GM21619 (cell line): ENCODE data around the gene EXOC1L.

Experiments used
- ATAC-seq: cut with Tn5 transposase; IDR thresholded peaks from one replicate; pipeline ENCODE4 v1.9.1; 2021; ENCODE audit not compliant: unreplicated experiment

Gene EXOC1L, protein sequence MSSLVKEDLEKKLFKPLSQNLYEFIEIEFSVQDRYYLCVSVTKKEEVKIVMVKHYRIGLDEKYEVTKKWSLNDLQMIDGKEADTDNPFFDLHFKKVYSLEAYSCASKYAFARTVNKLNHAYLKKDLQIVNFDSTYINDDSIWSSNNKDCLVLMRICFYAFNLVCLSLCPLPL

DNA sequence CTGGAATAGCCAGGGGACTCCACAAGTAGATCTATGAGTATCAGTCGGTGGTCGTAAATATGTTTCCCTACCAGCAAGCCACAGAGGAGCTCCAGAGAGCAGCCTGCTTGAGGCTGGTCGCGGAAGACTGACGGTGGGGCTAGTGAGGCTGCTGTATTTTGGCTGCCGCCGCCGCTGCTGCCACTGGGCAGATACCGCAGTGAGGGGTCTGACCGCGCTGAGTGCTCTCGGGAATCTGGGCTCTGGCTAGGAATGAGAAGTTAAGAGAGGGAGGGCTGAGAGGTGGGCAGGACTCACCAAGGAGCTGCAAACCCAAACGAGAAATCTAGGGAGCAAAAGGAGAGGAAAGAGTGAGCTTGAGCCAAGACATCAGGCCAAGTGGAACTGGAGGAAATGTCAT is at the start of gene EXOC1L:
Gene EXOC1L, plus strand, starts transcription at position 157 of the 400 bp plus-strand sequence. Its CDS starts 237 bp downstream, at position 394.
- no peak for ATAC-seq

DNA sequence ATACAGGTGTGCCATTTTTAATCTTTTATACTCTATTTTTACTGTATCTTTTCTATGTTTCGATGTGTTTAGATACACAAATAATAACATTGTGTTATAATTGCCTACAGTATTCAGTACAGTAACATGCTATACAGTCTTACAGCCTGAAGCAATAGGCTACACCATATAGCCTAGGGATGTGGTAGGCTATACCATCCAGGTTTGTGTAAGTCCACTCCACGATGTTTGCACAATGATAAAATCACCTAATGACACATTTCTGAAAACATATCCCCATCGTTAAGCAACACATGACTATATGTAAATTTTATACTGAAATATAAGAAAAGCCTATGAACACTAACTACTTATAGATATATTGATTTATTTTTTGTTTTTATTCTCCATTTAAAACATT is 48.9 kb upstream of the EXOC1L start:
- no peak for ATAC-seq

DNA sequence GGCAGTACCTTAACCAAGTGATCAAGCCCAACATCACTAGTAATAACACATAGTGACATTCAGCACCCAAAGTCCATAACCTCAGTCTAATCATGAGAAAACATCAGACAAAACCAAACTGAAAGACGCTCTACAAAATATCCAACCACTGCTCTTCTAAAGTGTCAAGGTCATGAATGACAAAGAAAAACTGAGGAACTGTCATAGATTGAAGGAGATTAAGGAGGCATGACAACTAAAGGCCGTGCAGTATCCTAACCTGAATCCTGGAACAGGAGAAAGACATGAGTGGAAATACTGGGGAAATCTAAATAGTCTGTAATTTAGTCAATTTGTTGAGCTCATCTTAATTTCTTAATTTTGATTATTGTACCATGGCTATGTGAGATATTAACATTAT is 38.2 kb upstream of the EXOC1L start:
- no peak for ATAC-seq

DNA sequence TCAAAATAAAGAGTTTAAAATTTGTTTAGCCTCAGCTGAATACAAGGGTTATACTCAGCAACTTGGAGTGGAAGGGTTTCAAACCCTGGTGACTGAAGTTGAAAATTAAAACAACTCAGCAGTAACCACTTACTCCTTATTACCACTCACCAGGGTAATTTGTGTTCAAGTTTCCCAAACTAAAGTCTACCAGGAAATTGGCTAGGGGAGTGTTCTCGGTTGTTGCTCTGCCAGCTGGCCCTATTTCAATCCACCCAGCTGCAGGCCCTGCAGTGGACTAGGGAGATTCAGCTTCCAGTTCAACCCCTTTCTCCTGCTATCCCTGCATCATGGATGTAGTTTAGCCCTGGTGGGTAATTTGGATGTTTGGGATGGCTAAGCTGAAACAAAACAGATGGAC is 37.8 kb upstream of the EXOC1L start:
- ATAC-seq = no peak

DNA sequence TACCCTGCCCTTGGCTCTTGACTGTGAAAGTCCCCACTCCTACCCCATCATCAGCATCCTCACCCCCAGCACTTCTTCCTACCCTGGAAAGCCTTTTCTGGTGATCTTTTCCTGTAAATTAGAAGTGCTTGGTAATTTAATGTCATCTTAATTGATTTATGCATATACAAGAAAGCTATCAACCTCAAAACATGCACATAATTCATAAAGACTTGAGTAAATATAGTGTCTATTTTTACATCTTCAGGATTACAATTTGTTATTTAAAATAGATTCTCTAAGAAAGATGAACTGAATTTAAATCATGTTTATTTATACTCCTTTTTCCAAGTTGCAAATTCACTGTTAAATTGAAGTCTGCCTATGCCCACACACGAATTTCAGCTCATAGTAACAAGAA is 36.0 kb upstream of the EXOC1L start:
- no peak for ATAC-seq

DNA sequence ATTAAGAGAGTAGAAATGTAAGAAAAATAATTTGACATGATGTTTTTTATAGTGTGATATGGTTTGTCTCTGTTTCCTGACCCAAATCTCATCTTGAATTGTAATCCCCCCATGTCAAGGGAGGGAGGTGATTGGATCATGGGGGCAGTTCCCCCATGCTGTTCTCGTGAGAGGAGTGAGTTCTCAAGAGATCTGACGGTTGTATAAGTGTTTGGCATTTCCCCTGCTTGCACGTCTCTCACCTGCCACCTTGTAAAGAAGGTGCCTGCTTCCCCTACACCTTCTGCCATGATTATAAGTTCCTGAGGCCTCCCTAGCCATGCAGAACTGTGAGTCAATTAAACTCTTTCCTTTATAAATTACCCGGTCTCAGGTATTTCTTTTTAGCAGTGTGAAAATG is 34.8 kb upstream of the EXOC1L start:
- ATAC-seq = no peak

DNA sequence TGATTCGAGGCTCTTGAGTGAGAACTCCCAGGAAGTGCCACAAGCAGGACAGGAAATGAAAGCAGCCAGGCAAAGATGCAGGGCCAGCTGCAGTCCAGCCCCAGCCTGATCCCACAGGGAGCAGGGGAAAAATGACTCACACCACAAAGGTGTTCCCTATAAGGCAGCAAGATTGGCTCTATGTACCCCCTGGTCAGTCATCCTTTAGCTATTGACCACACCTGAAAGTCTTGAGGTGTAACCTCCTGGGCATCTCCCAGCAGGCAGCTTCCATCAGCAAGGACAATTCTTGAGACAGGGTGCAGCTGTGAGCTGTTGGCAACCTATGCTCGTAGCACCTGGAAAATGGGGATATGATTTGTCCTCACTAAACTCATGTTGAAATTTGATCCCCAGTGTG is 27.9 kb upstream of the EXOC1L start:
- no peak for ATAC-seq

DNA sequence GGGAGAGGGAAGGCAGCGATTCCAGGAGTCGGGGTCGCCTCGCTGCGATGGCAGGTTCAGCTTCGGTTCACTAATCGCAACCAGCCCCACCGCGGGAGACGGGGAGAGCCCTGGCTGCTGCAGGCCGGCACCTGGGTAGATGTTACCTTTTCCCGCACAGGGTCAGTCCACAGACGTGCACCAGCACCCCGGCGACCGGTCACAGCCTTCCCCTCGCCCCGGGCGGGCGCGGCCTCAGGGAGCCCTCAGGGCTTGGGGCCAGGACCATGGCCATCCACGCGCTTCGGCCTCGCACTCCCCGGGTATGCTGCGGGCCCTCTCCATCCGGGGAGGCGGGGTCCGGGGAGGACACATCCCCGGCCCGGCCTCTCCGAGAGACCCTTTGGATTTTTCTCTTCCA is 26.1 kb upstream of the EXOC1L start:
- ATAC-seq = no peak

DNA sequence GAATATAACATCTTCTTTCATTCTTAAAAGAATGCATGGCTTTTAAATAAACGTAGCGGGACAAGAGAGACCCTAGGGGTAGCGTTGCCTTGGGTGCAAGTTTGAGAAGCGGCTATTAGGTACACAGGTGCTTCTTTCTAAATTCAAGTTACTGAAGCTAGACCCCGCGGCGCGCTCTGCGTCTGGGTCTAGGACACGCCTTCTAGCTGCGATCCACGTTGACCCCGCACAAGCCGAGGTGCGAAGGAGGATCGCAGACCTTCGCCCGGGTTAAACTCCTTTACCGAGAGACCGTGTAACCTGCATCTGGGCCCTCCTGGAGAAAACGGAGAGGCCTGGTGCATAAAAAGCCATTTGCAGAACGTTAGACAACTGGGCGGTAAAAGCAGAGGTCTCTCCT is 25.5 kb upstream of the EXOC1L start:
- no peak for ATAC-seq

DNA sequence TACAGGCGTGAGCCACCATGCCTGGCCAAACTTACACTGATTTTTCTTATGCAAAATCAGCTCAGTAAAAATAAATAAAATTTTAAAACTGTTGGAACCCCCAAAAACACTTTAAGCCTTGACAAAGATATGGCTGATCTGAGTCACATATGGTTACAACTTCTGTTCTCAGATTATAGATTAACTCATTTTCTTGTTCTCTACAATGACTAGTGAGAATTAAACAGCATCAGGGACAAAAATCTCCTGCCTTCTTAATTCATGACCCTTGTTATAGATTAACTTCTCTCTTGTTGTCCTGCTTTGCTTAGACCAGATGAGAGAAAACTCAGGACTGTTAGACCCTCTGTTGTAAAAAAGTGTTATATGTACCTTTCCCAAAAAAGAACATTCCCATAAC is 24.2 kb upstream of the EXOC1L start:
- ATAC-seq = no peak

DNA sequence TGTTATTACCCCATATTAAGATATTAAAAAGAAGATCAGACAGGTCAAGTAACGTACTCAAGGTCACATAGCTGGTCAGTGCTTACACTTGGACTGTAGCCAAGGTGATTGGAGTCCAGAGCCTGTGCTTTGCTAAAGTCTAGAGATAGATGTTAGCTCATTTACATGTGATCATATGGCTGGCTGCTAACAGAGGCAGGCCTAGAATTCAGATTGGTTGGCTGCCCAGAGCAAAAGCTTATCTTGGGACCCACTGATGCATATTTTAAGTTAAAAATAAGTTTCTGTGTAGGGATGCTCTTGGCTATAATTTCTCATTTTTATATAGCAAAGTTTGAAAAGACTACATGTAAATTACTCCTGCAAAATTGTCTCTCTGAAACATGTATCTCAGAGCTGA is 18.1 kb upstream of the EXOC1L start:
- ATAC-seq = no peak

DNA sequence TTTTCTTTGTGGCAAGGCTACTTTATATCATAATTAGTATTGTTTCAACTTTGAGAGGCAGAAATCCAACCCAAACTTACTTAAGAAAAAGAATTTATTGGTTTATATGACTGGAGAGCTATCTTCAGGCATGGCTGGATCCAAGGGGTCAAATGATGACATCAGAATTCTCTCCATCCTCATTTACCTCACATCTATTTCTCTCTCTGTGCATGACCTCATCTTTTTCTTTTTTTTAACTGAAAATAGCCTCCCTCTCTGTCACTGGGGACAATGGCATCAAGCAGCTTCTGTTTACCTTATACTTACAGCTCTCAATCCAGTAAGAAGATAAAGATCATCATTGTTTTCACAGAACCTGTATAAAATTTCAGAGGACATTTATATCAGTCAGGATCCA is 12.0 kb upstream of the EXOC1L start:
- ATAC-seq = no peak

DNA sequence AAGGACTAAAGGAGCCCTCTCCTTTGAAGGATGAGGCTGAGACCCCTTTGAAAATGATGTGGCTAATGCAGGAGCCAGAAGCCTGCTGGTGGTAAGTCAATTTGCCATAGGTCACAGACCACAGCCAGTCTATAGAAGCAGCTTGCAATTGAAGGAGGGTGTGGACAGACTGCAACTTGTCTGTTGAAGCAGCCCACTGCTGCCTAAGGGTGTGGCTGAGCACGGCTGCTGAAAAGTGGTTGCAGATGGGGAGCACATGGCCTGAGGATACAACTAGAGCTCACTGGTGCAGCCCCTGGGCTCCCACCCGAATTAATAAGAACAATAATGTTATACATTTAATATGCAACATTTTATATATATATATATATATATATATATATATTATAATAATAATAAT is 11.4 kb upstream of the EXOC1L start:
- ATAC-seq = no peak

DNA sequence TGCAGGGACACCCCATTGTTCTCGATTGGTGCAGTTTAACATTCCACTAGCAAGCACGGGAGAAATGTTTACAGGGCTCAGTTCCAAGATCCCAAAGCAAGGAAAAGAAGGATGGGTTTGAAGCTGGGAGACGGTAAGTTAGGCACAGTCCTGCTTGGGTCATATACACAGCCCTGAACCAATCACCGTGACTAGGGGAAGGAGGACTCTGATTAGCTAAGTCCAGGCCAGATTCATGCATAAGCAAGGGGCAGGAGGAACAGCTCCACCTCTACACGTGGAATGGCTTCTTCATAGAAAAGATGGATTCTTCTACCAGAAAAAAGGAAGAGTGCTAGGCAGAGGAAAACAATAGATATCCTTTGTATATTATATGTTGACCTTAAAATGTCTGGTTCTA is 11.0 kb upstream of the EXOC1L start:
- ATAC-seq = no peak

DNA sequence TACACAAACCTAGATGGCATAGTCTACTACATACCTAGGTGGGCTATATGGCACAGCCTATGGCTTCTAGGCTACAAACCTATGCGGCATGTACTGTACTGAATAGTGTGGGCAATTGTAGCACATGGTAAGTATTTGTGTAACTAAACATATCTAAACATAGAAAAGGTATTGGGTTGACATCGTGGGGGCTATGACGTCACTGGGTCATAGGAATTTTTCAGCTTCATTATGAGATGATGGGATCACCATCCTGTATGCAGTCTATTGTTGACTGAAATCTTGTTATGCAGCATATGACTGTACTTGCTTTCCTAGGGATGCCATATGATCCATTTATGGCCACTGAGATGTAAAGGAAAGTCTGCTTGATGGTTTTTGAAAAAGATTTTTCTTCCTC is 1.9 kb upstream of the EXOC1L start:
- ATAC-seq = no peak

DNA sequence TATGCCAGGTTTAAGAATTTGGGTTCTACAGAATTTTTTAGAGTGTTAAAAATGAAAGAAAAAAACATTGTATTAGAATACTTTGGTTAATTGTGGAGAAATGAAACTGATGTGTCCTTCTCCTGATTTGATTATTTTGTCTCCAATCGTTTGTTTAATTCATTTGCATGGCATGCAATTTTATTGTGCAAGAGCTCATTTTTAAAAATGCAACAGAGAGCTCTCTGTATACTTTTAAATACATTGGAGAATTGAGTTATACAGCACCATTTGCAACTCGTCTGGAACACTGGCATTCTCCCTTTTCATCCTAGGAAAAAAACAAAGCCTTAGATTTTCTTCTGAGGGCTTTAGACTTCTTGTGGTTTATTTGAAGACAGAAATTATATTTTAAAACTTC is 689 bp downstream of the EXOC1L start:
- no peak for ATAC-seq

DNA sequence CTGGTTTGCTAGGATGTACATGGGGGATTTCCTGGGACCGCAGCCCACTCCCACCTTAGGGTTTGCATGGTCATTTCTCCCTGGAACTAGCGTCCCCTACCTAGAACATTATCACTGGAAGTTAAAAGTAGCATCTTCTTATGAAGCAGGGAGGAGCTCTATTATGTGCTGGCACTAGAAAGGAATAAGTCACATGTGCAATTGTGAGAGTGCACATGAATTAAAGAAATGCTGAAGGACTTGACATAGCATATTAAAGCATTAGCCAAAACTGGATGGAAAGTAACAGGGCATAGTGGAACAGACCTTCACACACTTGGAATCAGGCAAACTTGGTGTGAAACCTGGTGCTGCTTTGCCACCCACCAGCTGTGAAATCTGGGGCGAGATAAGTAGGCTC is 2.7 kb downstream of the EXOC1L start:
- ATAC-seq = no peak

DNA sequence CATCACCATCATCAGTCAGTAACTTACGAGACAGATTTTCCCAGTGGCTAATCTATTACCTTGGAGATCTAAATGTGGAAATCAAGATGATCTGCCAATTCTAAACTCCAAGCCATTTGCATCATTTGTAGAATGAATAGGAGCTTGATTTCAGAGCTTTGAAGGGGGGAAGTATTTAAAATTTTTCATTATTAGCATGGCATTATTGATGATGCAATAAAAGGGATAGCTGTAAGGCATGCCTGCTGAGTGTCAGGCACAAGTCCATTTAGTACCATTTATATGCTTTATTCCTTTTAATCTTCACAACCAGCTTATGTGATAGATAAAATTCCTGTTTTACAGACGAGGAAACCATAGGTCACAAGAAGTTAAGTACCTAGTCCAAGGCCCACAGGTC is 5.3 kb downstream of the EXOC1L start:
- ATAC-seq = no peak

DNA sequence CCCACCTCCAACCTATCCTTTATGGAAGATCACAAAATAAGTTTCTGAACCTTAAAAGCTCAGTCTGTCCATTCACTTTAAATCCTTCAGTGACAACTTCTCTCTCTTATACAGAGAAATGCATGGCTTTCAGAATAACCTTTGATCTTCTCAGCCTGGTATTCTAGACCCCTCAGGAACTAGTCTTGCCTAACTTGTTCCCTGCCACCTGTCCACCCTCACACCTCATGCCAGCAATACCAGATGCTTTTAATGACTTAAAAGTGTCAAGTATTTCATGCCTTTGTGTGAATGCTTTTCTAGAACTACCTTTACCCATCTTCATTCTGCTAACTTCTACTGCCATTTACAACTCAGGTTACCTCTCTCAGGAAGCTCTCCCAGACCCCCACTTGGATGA is 7.4 kb downstream of the EXOC1L start:
- no peak for ATAC-seq

DNA sequence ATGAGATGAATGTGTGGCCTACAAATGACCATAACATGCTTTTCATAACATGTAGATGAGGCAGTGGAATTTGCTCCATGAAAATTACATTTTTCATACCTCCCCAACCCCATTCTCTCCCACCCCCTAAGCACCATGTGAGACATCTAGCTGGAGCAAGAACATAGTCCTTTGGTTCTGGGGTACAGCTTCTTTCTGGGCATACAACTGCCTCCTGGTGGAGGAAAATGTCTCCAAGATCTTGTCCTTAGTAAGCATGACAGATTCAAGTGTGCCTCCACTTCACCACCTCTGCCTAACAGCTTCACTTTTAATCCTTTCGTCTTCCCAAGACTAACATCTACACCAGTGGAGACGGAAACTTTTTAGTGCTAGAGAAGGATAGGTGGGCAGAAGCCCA is 8.0 kb downstream of the EXOC1L start:
- no peak for ATAC-seq

DNA sequence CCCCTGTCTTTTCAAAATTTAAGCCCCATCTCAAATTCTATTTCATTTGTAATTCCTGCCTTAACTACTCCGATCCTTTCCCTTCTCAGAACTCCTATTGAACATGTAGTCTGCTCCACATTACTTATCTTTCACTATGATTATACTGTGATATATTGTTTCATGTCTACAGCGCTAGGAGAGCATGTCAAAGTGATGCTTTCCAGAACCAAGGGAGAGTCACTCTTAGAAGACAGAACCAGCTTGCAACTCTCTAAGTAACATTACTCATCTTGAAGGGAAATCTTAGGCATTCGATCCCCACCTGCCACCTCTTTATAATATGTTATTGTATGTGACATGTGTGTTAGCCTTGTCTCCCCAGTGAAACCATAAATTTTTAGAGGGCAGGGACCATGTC is 10.5 kb downstream of the EXOC1L start:
- no peak for ATAC-seq

DNA sequence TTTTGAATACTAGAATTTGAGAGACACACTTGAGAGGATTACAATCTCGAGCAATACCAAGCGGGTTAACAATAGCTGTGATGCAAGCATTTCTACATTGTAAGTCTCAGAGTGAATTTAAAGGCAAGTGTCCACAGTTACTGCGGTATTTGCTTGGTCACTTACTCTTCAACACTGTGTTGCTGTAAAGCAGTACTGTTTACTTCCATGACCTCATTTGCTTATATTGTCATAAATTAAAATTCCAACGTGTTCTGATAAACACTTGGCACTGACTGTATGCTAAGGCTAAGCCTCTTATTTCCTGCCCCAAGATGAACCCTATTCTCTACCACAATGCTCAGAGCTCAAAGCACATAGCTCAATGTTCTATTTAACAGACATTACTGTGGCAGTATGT is 11.1 kb downstream of the EXOC1L start:
- ATAC-seq = no peak

DNA sequence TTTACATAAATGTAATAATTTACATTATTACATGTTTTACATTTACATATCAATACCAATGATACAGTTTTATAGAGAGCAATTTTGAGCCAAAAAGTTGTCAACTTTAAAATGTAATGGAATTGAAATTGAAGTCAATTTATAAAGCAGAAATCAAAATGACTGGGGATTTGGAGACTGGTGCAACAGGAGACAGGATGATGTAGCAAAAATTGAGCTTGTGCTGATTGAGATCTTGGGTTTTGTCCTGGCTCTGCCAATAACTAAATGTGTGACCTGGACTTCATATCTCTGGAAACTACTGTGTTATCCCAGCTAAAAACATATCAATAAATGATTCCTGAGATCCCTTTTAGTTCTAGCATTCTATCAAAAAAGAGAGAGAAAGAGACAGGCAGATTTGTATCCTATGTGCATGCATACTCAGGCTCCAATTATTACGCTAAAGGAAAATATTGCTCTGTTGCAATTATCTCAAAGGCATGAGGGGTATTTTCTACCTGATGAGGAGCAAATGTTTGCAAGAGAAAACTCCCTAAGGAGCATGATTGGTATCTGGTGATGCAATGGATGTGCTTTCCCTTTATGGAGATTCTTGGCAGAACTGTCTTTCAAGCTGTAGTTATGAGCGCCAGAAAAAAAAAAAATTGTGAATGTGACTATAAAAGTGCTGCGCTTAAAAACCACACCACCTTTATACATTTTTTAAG is 14.7 kb downstream of the EXOC1L start:
- no peak for ATAC-seq
